AG09309 (cell line): ENCODE results near the gene PDE10A.
"Not testable (repeated sequence)": the region's sequence is repeated elsewhere in the genome, so short reads cannot be mapped to it uniquely, and the experiment has no call there.

Source experiments
- DNase-seq: peaks from one replicate; pipeline ENCODE4 v3.0.0-alpha.2; 2010; ENCODE audit warnings: low read depth
- H3K4me3 ChIP-seq: 2 replicates; pipeline ENCODE4 v1.5.1; 2011; ENCODE audit warnings: mild to moderate bottlenecking, low read depth, low read length, moderate library complexity; ENCODE audit not compliant: control insufficient read depth
- CTCF ChIP-seq: IDR thresholded peaks from 2 replicates; pipeline ENCODE4 v1.5.1; 2011; ENCODE audit warnings: mild to moderate bottlenecking, low read depth, low read length, inconsistent platforms; ENCODE audit not compliant: insufficient read depth, control insufficient read depth; ENCODE audit errors: missing control alignments

PDE10A gene

GRCh38 chr6:165599121-165599520 lies 63.9 kb downstream of the PDE10A start:
- H3K4me3 ChIP-seq: no peak overlapping the region
- no peak for TF ChIP-seq CTCF
- no peak for DNase-seq

- no peak for DNase-seq
- no peak for TF ChIP-seq CTCF
- no peak overlapping the region for H3K4me3 ChIP-seq
Measured at GRCh38 chr6:165597821-165598220, 65.2 kb downstream of the PDE10A start.

- TF ChIP-seq CTCF: no peak
- H3K4me3 ChIP-seq: no peak overlapping the region
- DNase-seq: no peak
Measured at GRCh38 chr6:165594584-165595333, 68.3 kb downstream of the PDE10A start.

- DNase-seq, H3K4me3 ChIP-seq: not testable (repeated sequence)
Measured at GRCh38 chr6:165592947-165593346, 70.1 kb downstream of the PDE10A start.

GRCh38 chr6:165588515-165588914 lies 74.5 kb downstream of the PDE10A start:
- DNase-seq: no peak
- TF ChIP-seq CTCF: no peak
- H3K4me3 ChIP-seq: no peak overlapping the region

GRCh38 chr6:165587206-165587605 lies 75.8 kb downstream of the PDE10A start:
- DNase-seq: no peak
- no peak overlapping the region for H3K4me3 ChIP-seq
- no peak for TF ChIP-seq CTCF

GRCh38 chr6:165586706-165587105 lies 76.3 kb downstream of the PDE10A start:
- DNase-seq: no peak
- no peak for TF ChIP-seq CTCF
- no peak overlapping the region for H3K4me3 ChIP-seq
